ENCODE results near the gene MYL6B.

GRCh38 chr12:56153678-56154065, 1.3 kb downstream of the MYL6B start:
- TF ChIP-seq GATA3 (IDR thresholded peaks at IDR 0.05; ENCODE audit: low read depth, low read length): no peak
- no peak for TF ChIP-seq GATA2 (IDR thresholded peaks at IDR 0.05; ENCODE audit: low read depth, low read length)
